PC-9 (cell line): Measurements from ENCODE around the gene TBCD. TPM values are rescaled to one million over a fixed set of nuclear protein-coding genes. Genes with fewer than 3 reads are reported as not detected.

Source experiments
- BruUV-seq: library from RNA; stranded (reverse); fragments of 400-500 nt; replicated peaks from 2 replicates; lab custom pipeline; 2021; lab: Mats Ljungman, UMichigan
- CTCF ChIA-PET: fragments of 300-600 bp; sonication (Branson Sonifier 250); formaldehyde crosslinking; loops from one replicate; lab custom pipeline; 2022; ENCODE audit warnings: antibody characterized with exemption; lab: Charles Lee
- POLR2A ChIA-PET: fragments of 300-600 bp; sonication (Branson Sonifier 250); formaldehyde crosslinking; loops from one replicate; lab custom pipeline; 2022; ENCODE audit warnings: antibody characterized with exemption; ENCODE audit not compliant: unreplicated experiment; lab: Charles Lee
- DNase-seq, 2 experiments: peaks; one replicate each; pipeline versions ENCODE4 v3.0.0 to v3.0.0-alpha.2; 2015 to 2022; ENCODE audit warnings: mixed read lengths in 1 of 2
- H2AFZ ChIP-seq: fragments of 200-600 bp; sonication (generic); 2 replicates; pipeline ENCODE4 v1.8.1; 2017; ENCODE audit warnings: antibody characterized with exemption
- H3F3A ChIP-seq: fragments of 200-600 bp; sonication (generic); 2 replicates; pipeline ENCODE4 v1.8.1; 2017; ENCODE audit warnings: antibody characterized with exemption, mild to moderate bottlenecking, low read depth; ENCODE audit not compliant: insufficient read depth
- H3K27ac ChIP-seq: fragments of 200-600 bp; sonication (generic); 2 replicates; pipeline ENCODE4 v1.6.1; 2016; ENCODE audit warnings: mixed run types
- H3K27me3 ChIP-seq: fragments of 200-600 bp; sonication (generic); 2 replicates; pipeline ENCODE4 v1.6.1; 2016; ENCODE audit warnings: low read depth, mixed run types; ENCODE audit not compliant: insufficient read depth
- H3K36me3 ChIP-seq: fragments of 200-600 bp; sonication (generic); 2 replicates; pipeline ENCODE4 v1.6.1; 2016; ENCODE audit warnings: low read depth, mixed run types
- H3K4me1 ChIP-seq: fragments of 200-600 bp; sonication (generic); replicated peaks from 2 replicates; pipeline ENCODE4 v1.6.1; 2016; ENCODE audit warnings: mixed run types; ENCODE audit not compliant: insufficient read depth
- H3K4me2 ChIP-seq: fragments of 200-600 bp; sonication (generic); 2 replicates; pipeline ENCODE4 v1.6.1; 2017; ENCODE audit warnings: mixed run types
- H3K4me3 ChIP-seq: fragments of 200-600 bp; sonication (generic); 2 replicates; pipeline ENCODE4 v1.6.1; 2016; ENCODE audit warnings: mixed run types
- H3K79me2 ChIP-seq: fragments of 200-600 bp; sonication (generic); 2 replicates; pipeline ENCODE4 v1.6.1; 2017; ENCODE audit warnings: low read depth, mixed run types
- H3K9me2 ChIP-seq: fragments of 200-600 bp; sonication (generic); 2 replicates; pipeline ENCODE4 v1.8.1; 2017; ENCODE audit warnings: mild to moderate bottlenecking; ENCODE audit not compliant: insufficient read depth
- H3K9me3 ChIP-seq: fragments of 200-600 bp; sonication (generic); 2 replicates; pipeline ENCODE4 v1.8.1; 2016; ENCODE audit warnings: low read depth; ENCODE audit not compliant: insufficient read depth
- H4K20me1 ChIP-seq: fragments of 200-600 bp; sonication (generic); 2 replicates; pipeline ENCODE4 v1.8.1; 2017; ENCODE audit not compliant: insufficient read depth
- CTCF ChIP-seq: fragments of 200-600 bp; sonication (generic); conservative IDR thresholded peaks from 2 replicates; pipeline ENCODE4 v1.6.1; 2017; ENCODE audit warnings: mixed run types, antibody characterized with exemption, mild to moderate bottlenecking, moderate library complexity
- EZH2 ChIP-seq: fragments of 200-600 bp; sonication (generic); IDR thresholded peaks from 2 replicates; pipeline ENCODE4 v1.8.0; 2017; ENCODE audit warnings: antibody characterized with exemption, low read depth
- intact Hi-C: fragments of 100-400 bp; cut with micrococcal nuclease; formaldehyde crosslinking; loops from one replicate; pipeline ENCODE4 v1.10.0; 2022; ENCODE audit not compliant: unreplicated experiment
- total RNA-seq: library from RNA; stranded (reverse); gene quantifications from 2 replicates; pipeline ENCODE4 v1.2.3, GENCODE V29; 2021

TBCD gene
- total RNA-seq, 1 experiment from 2014 or later, result 115 TPM

GRCh38 chr17:82795615-82796014 lies 43.8 kb downstream of the TBCD start:
- Histone ChIP-seq H3K79me2 (no peaks in the 10 kb centered on the region), H3K9me2 (no peaks in the 10 kb centered on the region), H3F3A (no peaks in the 10 kb centered on the region), H4K20me1 (no peaks in the 10 kb centered on the region), H3K36me3 (no peaks in the 10 kb centered on the region), H3K4me2 (no peak overlapping the region), H3K27ac (no peak overlapping the region), H2AFZ (no peak overlapping the region), H3K9me3 (no peaks in the 10 kb centered on the region), H3K4me3 (no peak overlapping the region), H3K4me1 (no peaks in the 10 kb centered on the region), H3K27me3 (no peaks in the 10 kb centered on the region)
- ChIA-PET CTCF (no interaction called here), POLR2A (interaction anchor here (0.7 kb wide), 1 partner anchor 19 kb away, joined by 3 read pairs; no protein-coding TSS in a partner anchor)
- no peak for DNase-seq
- TF ChIP-seq EZH2 (no peak), CTCF (no peak)
- intact Hi-C loops, result no loop called here
- no TSS peak for BruUV-seq

GRCh38 chr17:82797061-82797460 lies 45.2 kb downstream of the TBCD start:
- ChIA-PET CTCF (no interaction called here), POLR2A (no interaction called here)
- intact Hi-C loops, result no loop called here
- no peak for DNase-seq
- Histone ChIP-seq H3F3A (no peaks in the 10 kb centered on the region), H3K27me3 (no peaks in the 10 kb centered on the region), H3K27ac (no peak overlapping the region), H3K79me2 (no peaks in the 10 kb centered on the region), H3K36me3 (no peaks in the 10 kb centered on the region), H4K20me1 (no peaks in the 10 kb centered on the region), H3K9me3 (no peaks in the 10 kb centered on the region), H2AFZ (no peak overlapping the region), H3K4me3 (no peak overlapping the region), H3K4me2 (no peak overlapping the region), H3K4me1 (no peaks in the 10 kb centered on the region), H3K9me2 (no peaks in the 10 kb centered on the region)
- BruUV-seq, result no TSS peak
- TF ChIP-seq EZH2, result no peak
- no peak for TF ChIP-seq CTCF

GRCh38 chr17:82798752-82799151 lies 46.9 kb downstream of the TBCD start:
- no peak for TF ChIP-seq EZH2
- TF ChIP-seq CTCF, result no peak
- Histone ChIP-seq H3F3A (no peaks in the 10 kb centered on the region), H3K9me2 (no peaks in the 10 kb centered on the region), H3K4me3 (no peak overlapping the region), H3K27me3 (no peaks in the 10 kb centered on the region), H3K36me3 (no peaks in the 10 kb centered on the region), H3K4me2 (no peak overlapping the region), H3K79me2 (no peaks in the 10 kb centered on the region), H4K20me1 (no peaks in the 10 kb centered on the region), H3K9me3 (no peaks in the 10 kb centered on the region), H2AFZ (no peak overlapping the region), H3K27ac (no peak overlapping the region), H3K4me1 (no peaks in the 10 kb centered on the region)
- intact Hi-C loops, result no loop called here
- ChIA-PET POLR2A (no interaction called here), CTCF (no interaction called here)
- BruUV-seq, result no TSS peak
- no peak for DNase-seq
